ENCODE measurements around the gene KCNH1. TPM values are rescaled to one million over a fixed set of nuclear protein-coding genes. Genes with fewer than 3 reads are reported as not detected.
A peak's percentile ranks its signal among the peaks of the same experiment; 100 is the strongest.

The KCNH1 gene
- total and polyA plus RNA-seq, 2 experiments from 2014 or later = 0.03 to 0.17 TPM

- H2AFZ ChIP-seq = no peak overlapping the region
- H3K36me3 ChIP-seq (replicated peaks; ENCODE audit: insufficient read depth, low read depth) = no peaks in the 10 kb centered on the region
- no peak overlapping the region for H3K4me2 ChIP-seq
- H4K20me1 ChIP-seq (ENCODE audit: insufficient read depth, poor library complexity, severe bottlenecking) = no peaks in the 10 kb centered on the region
- no peak overlapping the region for H3K27ac ChIP-seq
- TF ChIP-seq EZH2 (IDR thresholded peaks at IDR 0.05; ENCODE audit: borderline replicate concordance) = no peak
- TF ChIP-seq EZH2phosphoT487 (IDR thresholded peaks at IDR 0.05; ENCODE audit: low read depth, severe bottlenecking, unreplicated experiment) = no peak
- WGBS (ENCODE audit: low lambda C conversion rate, missing lambda C conversion rate) = 64% methylated on average over 2 of the region's 2 CpGs
- no peaks in the 10 kb centered on the region for H3K9me3 ChIP-seq (ENCODE audit: low read depth)
- no peaks in the 10 kb centered on the region for H3K9me2 ChIP-seq (replicated peaks; ENCODE audit: insufficient read depth)
- H3K4me1 ChIP-seq (ENCODE audit: insufficient read depth) = peaks cover 5% of the 10 kb centered on the region
- no peaks in the 10 kb centered on the region for H3K27me3 ChIP-seq
- DNase-seq (ENCODE audit: low spot score) = no peak
- no peaks in the 10 kb centered on the region for H3K79me2 ChIP-seq
- H3K4me3 ChIP-seq = no peak overlapping the region
These were observed 485.2 kb downstream of the KCNH1 start for GRCh38 chr1:210648588-210649269.

- DNase-seq (ENCODE audit: low spot score) = no peak
- Histone ChIP-seq H3K27ac (no peak overlapping the region), H3K9me3 (ENCODE audit: low read depth) (no peaks in the 10 kb centered on the region), H3K79me2 (no peaks in the 10 kb centered on the region), H4K20me1 (ENCODE audit: insufficient read depth, poor library complexity, severe bottlenecking) (no peaks in the 10 kb centered on the region), H3K9me2 (replicated peaks; ENCODE audit: insufficient read depth) (no peaks in the 10 kb centered on the region), H3K27me3 (no peaks in the 10 kb centered on the region), H3K4me3 (no peak overlapping the region), H3K4me2 (no peak overlapping the region), H3K4me1 (ENCODE audit: insufficient read depth) (peaks cover 5% of the 10 kb centered on the region), H3K36me3 (replicated peaks; ENCODE audit: insufficient read depth, low read depth) (no peaks in the 10 kb centered on the region), H2AFZ (no peak overlapping the region)
- no peak for TF ChIP-seq EZH2 (IDR thresholded peaks at IDR 0.05; ENCODE audit: borderline replicate concordance)
- no peak for TF ChIP-seq EZH2phosphoT487 (IDR thresholded peaks at IDR 0.05; ENCODE audit: low read depth, severe bottlenecking, unreplicated experiment)
- no peak for TF ChIP-seq CTCF (IDR thresholded peaks at IDR 0.05; ENCODE audit: poor library complexity)
- 64% methylated on average over 6 of the region's 6 CpGs for WGBS (ENCODE audit: low lambda C conversion rate, missing lambda C conversion rate)
These were observed 486.3 kb downstream of the KCNH1 start for GRCh38 chr1:210647406-210648333.

- 59% methylated on average over 2 of the region's 2 CpGs for WGBS (ENCODE audit: low lambda C conversion rate, missing lambda C conversion rate)
These were observed 487.7 kb downstream of the KCNH1 start for GRCh38 chr1:210646258-210646616.

More at GRCh38 chr1:210646258-210646616, 487.7 kb downstream of the KCNH1 start:
- Histone ChIP-seq H3K9me3 (ENCODE audit: low read depth) (no peaks in the 10 kb centered on the region), H3K4me1 (ENCODE audit: insufficient read depth) (peaks cover 5% of the 10 kb centered on the region), H3K79me2 (no peaks in the 10 kb centered on the region), H3K27me3 (peaks cover 6% of the 10 kb centered on the region), H3K9me2 (replicated peaks; ENCODE audit: insufficient read depth) (no peaks in the 10 kb centered on the region), H4K20me1 (ENCODE audit: insufficient read depth, poor library complexity, severe bottlenecking) (no peaks in the 10 kb centered on the region), H2AFZ (no peak overlapping the region), H3K4me3 (no peak overlapping the region), H3K27ac (no peak overlapping the region), H3K36me3 (replicated peaks; ENCODE audit: insufficient read depth, low read depth) (no peaks in the 10 kb centered on the region), H3K4me2 (peak overlapping the region; percentile 0)
- DNase-seq (ENCODE audit: low spot score) = no peak
- TF ChIP-seq CTCF (IDR thresholded peaks at IDR 0.05; ENCODE audit: poor library complexity) (no peak), EZH2 (IDR thresholded peaks at IDR 0.05; ENCODE audit: borderline replicate concordance) (no peak), EZH2phosphoT487 (IDR thresholded peaks at IDR 0.05; ENCODE audit: low read depth, severe bottlenecking, unreplicated experiment) (no peak)
